ENCODE results near the gene ARL8A.

ARL8A gene

DNA sequence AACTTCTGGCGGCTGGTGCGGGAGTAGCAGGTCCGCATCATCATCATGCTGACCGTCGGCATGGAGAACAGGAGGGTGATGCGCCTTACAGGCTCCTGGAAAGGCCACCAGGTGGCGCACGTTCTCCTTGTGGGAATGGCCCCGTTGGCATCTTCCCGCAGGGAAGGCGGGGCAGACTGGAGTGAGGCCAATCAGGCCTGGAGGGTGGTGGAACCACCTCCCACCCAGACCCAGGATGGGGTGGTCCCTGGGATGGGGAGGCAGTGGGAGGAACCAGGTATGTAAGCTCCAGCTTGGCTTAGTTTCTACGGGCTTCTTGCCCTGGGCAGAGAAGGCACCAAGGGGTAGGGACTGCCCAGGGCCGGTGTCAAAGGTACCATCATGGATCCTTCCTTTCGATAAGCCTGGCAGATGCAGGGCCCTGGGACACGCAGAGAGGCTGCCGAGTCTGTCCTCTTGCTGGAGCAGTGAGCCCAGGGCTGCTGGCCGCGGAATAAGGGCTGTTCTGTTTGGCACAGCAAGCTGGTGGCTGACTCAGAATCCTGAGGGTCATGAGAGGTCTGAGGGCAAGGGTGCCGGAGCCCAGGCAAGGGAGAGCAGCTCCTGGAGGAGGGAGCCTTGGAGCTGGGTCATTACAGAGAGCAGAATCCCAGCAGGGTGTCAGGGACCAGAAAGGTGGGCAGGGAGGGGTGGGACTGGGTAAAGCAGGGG lies 40.4 kb upstream of the ARL8A start:
- no peak for TF ChIP-seq TAF1 (IDR thresholded peaks at IDR 0.05; ENCODE audit: borderline replicate concordance, insufficient read depth, low read length)
- TF ChIP-seq SIN3A (IDR thresholded peaks at IDR 0.05; ENCODE audit: borderline replicate concordance, insufficient read depth, low read length) = no peak
- TF ChIP-seq, protein P1, sequence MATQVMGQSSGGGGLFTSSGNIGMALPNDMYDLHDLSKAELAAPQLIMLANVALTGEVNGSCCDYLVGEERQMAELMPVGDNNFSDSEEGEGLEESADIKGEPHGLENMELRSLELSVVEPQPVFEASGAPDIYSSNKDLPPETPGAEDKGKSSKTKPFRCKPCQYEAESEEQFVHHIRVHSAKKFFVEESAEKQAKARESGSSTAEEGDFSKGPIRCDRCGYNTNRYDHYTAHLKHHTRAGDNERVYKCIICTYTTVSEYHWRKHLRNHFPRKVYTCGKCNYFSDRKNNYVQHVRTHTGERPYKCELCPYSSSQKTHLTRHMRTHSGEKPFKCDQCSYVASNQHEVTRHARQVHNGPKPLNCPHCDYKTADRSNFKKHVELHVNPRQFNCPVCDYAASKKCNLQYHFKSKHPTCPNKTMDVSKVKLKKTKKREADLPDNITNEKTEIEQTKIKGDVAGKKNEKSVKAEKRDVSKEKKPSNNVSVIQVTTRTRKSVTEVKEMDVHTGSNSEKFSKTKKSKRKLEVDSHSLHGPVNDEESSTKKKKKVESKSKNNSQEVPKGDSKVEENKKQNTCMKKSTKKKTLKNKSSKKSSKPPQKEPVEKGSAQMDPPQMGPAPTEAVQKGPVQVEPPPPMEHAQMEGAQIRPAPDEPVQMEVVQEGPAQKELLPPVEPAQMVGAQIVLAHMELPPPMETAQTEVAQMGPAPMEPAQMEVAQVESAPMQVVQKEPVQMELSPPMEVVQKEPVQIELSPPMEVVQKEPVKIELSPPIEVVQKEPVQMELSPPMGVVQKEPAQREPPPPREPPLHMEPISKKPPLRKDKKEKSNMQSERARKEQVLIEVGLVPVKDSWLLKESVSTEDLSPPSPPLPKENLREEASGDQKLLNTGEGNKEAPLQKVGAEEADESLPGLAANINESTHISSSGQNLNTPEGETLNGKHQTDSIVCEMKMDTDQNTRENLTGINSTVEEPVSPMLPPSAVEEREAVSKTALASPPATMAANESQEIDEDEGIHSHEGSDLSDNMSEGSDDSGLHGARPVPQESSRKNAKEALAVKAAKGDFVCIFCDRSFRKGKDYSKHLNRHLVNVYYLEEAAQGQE (IDR thresholded peaks at IDR 0.05; ENCODE audit: insufficient read depth in 1 of 2, low read depth in 2 of 2, low read length in 2 of 2) = no peak
- no peak for TF ChIP-seq FOXP2 (optimal IDR thresholded peaks at IDR 0.05; ENCODE audit: borderline replicate concordance, extremely low read depth, extremely low read length, insufficient read depth)
- no peak for TF ChIP-seq POLR2AphosphoS5 (IDR thresholded peaks at IDR 0.05; ENCODE audit: low read depth, low read length)

DNA sequence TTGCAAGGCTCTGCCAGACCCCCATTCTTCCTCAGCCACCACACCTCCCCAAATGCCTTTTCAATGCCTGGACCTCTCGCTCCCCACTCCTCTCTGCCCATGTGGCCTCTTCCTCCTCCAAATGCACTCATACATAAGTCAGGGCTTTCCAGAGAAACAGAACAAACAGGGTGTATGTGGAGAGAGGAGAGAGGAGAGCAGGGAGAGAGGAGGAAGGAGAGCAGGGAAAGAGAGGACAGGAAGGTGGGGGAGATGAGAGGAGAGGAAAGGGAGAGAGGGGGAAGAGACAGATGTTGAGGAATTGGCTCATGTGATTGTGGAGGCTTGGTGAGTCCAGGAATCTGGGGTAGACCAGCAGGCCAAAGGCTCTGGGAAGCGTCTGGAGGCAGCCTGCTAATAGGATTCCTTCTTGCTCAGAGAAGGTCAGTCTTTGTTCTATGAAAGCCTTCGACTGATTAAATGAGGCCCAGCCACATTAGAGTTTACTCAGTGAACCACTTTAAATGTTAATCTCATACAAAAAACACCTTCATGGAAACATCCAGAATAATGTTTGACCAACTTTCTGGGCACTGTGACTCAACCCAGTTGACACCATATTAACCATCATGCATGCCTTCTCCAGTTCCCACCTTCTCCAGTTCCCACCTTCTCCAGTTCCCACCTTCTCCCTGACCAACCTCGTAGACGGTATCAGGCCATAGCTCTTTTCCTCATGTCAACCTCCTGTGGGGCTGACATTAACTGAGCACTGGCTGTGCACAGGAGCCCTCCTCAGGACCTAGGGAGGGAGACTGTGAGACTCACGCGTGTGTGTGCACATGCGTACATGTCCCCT lies 37.7 kb upstream of the ARL8A start:
- TF ChIP-seq TAF1 (IDR thresholded peaks at IDR 0.05; ENCODE audit: borderline replicate concordance, insufficient read depth, low read length) (no peak), FOXP2 (optimal IDR thresholded peaks at IDR 0.05; ENCODE audit: borderline replicate concordance, extremely low read depth, extremely low read length, insufficient read depth) (no peak), SIN3A (IDR thresholded peaks at IDR 0.05; ENCODE audit: borderline replicate concordance, insufficient read depth, low read length) (no peak), POLR2AphosphoS5 (IDR thresholded peaks at IDR 0.05; ENCODE audit: low read depth, low read length) (no peak)
- TF ChIP-seq, protein P1 (IDR thresholded peaks at IDR 0.05; ENCODE audit: insufficient read depth in 1 of 2, low read depth in 2 of 2, low read length in 2 of 2) = no peak

DNA sequence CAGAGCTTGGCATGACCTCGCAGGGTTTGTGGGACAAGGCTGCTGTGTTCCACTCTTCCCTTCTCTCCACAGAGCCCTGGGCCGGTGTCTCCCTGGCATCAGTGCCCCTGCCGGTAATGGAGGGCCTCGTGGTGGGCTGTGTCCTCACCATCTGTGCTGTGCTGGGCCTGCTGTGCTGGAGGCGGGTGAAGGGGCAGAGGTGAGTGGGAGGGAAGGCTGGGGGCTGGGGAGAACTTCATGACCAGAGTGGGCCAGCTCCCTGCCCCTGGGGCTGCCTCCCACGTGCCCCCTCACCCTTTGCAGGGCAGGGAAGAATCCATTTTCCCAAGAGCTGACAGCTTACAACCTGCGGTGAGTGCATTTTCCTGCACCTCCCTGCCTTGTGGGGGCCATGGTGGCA lies 37.0 kb upstream of the ARL8A start:
- no peak for TF ChIP-seq TAF1 (IDR thresholded peaks at IDR 0.05; ENCODE audit: borderline replicate concordance, insufficient read depth, low read length)
- TF ChIP-seq, protein P1 (IDR thresholded peaks at IDR 0.05; ENCODE audit: insufficient read depth in 1 of 2, low read depth in 2 of 2, low read length in 2 of 2) = no peak
- no peak for TF ChIP-seq POLR2AphosphoS5 (IDR thresholded peaks at IDR 0.05; ENCODE audit: low read depth, low read length)
- no peak for TF ChIP-seq FOXP2 (optimal IDR thresholded peaks at IDR 0.05; ENCODE audit: borderline replicate concordance, extremely low read depth, extremely low read length, insufficient read depth)
- no peak for TF ChIP-seq SIN3A (IDR thresholded peaks at IDR 0.05; ENCODE audit: borderline replicate concordance, insufficient read depth, low read length)

DNA sequence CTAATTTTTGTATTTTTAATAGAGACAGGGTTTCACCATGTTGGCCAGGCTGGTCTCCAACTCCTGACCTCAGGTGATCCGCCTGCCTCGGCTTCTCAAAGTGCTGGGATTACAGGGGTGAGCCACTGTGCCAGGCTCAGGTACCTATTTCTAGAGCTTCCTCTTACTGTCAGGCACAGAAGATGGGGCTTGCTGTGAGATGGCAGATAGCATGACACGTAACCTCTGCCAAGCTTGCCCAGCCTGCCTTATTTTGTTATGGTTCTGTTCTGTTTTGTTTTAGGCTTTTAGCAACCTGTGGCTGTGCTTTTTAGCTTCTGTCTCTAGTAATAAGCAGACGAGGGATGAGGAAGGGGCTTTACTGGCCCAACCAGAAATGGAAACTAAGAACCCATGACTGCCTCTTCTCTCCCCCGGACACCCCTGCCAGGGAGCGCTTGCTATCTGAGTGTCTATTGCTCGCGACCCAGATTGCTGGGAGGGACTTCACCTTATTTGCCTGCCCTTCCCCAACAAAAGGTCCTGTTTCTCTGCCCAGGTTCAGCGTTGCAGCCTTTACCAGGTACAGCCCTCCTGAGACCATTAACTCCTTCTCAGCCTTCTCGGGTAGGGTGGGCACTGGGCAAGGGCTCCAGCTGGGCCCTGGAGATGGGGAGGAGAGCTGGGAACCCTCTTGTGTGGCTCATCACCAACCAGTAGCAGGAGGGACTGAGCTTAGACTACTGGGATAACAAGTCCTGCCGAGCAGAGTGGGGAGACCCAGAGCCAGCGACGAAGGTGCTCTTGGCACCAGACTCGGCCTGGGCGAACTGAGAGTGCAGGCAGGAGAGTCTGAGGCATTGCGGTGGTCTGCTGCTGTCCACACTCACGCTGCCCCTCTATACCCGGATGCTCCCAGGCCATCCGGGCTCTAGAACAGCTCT lies 35.6 kb upstream of the ARL8A start:
- TF ChIP-seq TAF1 (IDR thresholded peaks at IDR 0.05; ENCODE audit: borderline replicate concordance, insufficient read depth, low read length) (no peak), POLR2AphosphoS5 (IDR thresholded peaks at IDR 0.05; ENCODE audit: low read depth, low read length) (no peak), FOXP2 (optimal IDR thresholded peaks at IDR 0.05; ENCODE audit: borderline replicate concordance, extremely low read depth, extremely low read length, insufficient read depth) (no peak), SIN3A (IDR thresholded peaks at IDR 0.05; ENCODE audit: borderline replicate concordance, insufficient read depth, low read length) (no peak)
- TF ChIP-seq, protein P1 (IDR thresholded peaks at IDR 0.05; ENCODE audit: insufficient read depth in 1 of 2, low read depth in 2 of 2, low read length in 2 of 2) = no peak

Data from PFSK-1 (cell line).